Astrocyte (in vitro differentiated cells and primary cell): ENCODE data around the gene SYT2. TPM values are rescaled to one million over a fixed set of nuclear protein-coding genes. Genes with fewer than 3 reads are reported as not detected.

Source experiments
- DNase-seq: peaks from one replicate; pipeline ENCODE4 v3.0.0-alpha.2; 2010; ENCODE audit warnings: low read depth
- FAIRE-seq: peaks from 2 replicates; lab custom pipeline; 2011; peaks lifted over from hg19 to GRCh38; lab: Jason Lieb, UNC
- H2AFZ ChIP-seq: 2 replicates; pipeline ENCODE4 v1.6.0; 2012; ENCODE audit warnings: low read depth, low read length, inconsistent platforms
- H3K27ac ChIP-seq: 2 replicates; pipeline ENCODE4 v1.5.1; 2011; ENCODE audit warnings: low read depth, low read length, inconsistent platforms
- H3K27me3 ChIP-seq: 2 replicates; pipeline ENCODE4 v1.6.0; 2011; ENCODE audit warnings: low read length, inconsistent platforms; ENCODE audit not compliant: insufficient read depth
- H3K36me3 ChIP-seq: 2 replicates; pipeline ENCODE4 v1.5.1; 2011; ENCODE audit warnings: low read length, inconsistent platforms; ENCODE audit not compliant: insufficient read depth
- H3K4me1 ChIP-seq: 2 replicates; pipeline ENCODE4 v1.5.1; 2011; ENCODE audit warnings: low read length, inconsistent platforms; ENCODE audit not compliant: insufficient read depth
- H3K4me2 ChIP-seq: 2 replicates; pipeline ENCODE4 v1.6.0; 2012; ENCODE audit warnings: low read length, inconsistent platforms
- H3K4me3 ChIP-seq: 2 replicates; pipeline ENCODE4 v1.5.1; 2011; ENCODE audit warnings: low read depth, mild to moderate bottlenecking, low read length, inconsistent platforms; ENCODE audit not compliant: insufficient read depth
- H3K79me2 ChIP-seq: 2 replicates; pipeline ENCODE4 v1.6.0; 2012; ENCODE audit warnings: mild to moderate bottlenecking, low read length, inconsistent platforms; ENCODE audit not compliant: insufficient read depth
- H3K9ac ChIP-seq: 2 replicates; pipeline ENCODE4 v1.6.0; 2012; ENCODE audit warnings: mild to moderate bottlenecking, low read length, inconsistent platforms
- H3K9me3 ChIP-seq: 2 replicates; pipeline ENCODE4 v1.5.1; 2012; ENCODE audit warnings: low read depth, mild to moderate bottlenecking, low read length, inconsistent platforms; ENCODE audit not compliant: insufficient read depth
- H4K20me1 ChIP-seq: 2 replicates; pipeline ENCODE4 v1.6.0; 2012; ENCODE audit warnings: low read length, inconsistent platforms; ENCODE audit not compliant: insufficient read depth
- H3K27ac Mint-ChIP-seq: one replicate; pipeline ENCODE4 v1.8.0; 2021; ENCODE audit warnings: mild to moderate bottlenecking, mixed read lengths; ENCODE audit not compliant: unreplicated experiment
- H3K27me3 Mint-ChIP-seq: one replicate; pipeline ENCODE4 v1.8.0; 2021; ENCODE audit warnings: low read depth, mixed read lengths; ENCODE audit not compliant: unreplicated experiment
- H3K36me3 Mint-ChIP-seq: one replicate; pipeline ENCODE4 v1.8.0; 2021; ENCODE audit warnings: low read depth, mixed read lengths; ENCODE audit not compliant: unreplicated experiment
- H3K4me1 Mint-ChIP-seq: one replicate; pipeline ENCODE4 v1.8.0; 2021; ENCODE audit warnings: low read depth, mixed read lengths; ENCODE audit not compliant: unreplicated experiment
- H3K4me3 Mint-ChIP-seq: one replicate; pipeline ENCODE4 v1.8.0; 2021; ENCODE audit warnings: mild to moderate bottlenecking, moderate library complexity, mixed read lengths; ENCODE audit not compliant: unreplicated experiment
- H3K9me3 Mint-ChIP-seq: one replicate; pipeline ENCODE4 v1.8.0; 2021; ENCODE audit warnings: mild to moderate bottlenecking, mixed read lengths; ENCODE audit not compliant: unreplicated experiment
- CTCF ChIP-seq: IDR thresholded peaks from 2 replicates; pipeline ENCODE4 v1.5.1; 2011; ENCODE audit warnings: low read depth, mild to moderate bottlenecking, inconsistent platforms, low read length, moderate library complexity; ENCODE audit not compliant: insufficient read depth
- EZH2 ChIP-seq: IDR thresholded peaks from 2 replicates; pipeline ENCODE4 v1.6.1; 2012; ENCODE audit warnings: mild to moderate bottlenecking, low read length, inconsistent platforms; ENCODE audit not compliant: insufficient read depth
- total RNA-seq: library from RNA; stranded (reverse); gene quantifications from 2 replicates; pipeline ENCODE4 v1.2.1, GENCODE V29; 2021

The SYT2 gene
- total RNA-seq, 1 donor from 2014 or later: 0.27 TPM

GRCh38 chr1:202579806-202580205, 130.4 kb downstream of the SYT2 start:
- Mint-ChIP-seq H3K27me3 (peaks cover under 1% of the 10 kb centered on the region), H3K36me3 (peaks cover 14% of the 10 kb centered on the region), H3K27ac (no peak overlapping the region), H3K4me1 (peaks cover 26% of the 10 kb centered on the region), H3K4me3 (no peak overlapping the region), H3K9me3 (peaks cover 2% of the 10 kb centered on the region)
- Histone ChIP-seq H4K20me1 (no peaks in the 10 kb centered on the region), H3K4me3 (no peak overlapping the region), H3K79me2 (no peaks in the 10 kb centered on the region), H3K27me3 (no peaks in the 10 kb centered on the region), H3K4me1 (peaks cover 48% of the 10 kb centered on the region), H3K9me3 (no peaks in the 10 kb centered on the region), H3K4me2 (peak overlapping the region; percentile 57), H3K9ac (peak overlapping the region; percentile 53), H3K36me3 (no peaks in the 10 kb centered on the region), H2AFZ (no peak overlapping the region), H3K27ac (peak overlapping the region; percentile 78)
- FAIRE-seq: no peak
- TF ChIP-seq CTCF (no peak), EZH2 (no peak)
- peak; percentile 95 for DNase-seq

GRCh38 chr1:202578565-202578964, 131.7 kb downstream of the SYT2 start:
- peak; percentile 52 for DNase-seq
- H3K4me2 ChIP-seq: peak overlapping the region; percentile 45

More at GRCh38 chr1:202578565-202578964, 131.7 kb downstream of the SYT2 start:
- Mint-ChIP-seq H3K27me3 (peaks cover 3% of the 10 kb centered on the region), H3K9me3 (peaks cover 2% of the 10 kb centered on the region), H3K36me3 (peaks cover 9% of the 10 kb centered on the region), H3K4me3 (no peak overlapping the region), H3K4me1 (peaks cover 26% of the 10 kb centered on the region), H3K27ac (no peak overlapping the region)
- no peak overlapping the region for H3K9ac ChIP-seq
- peak overlapping the region; percentile 21 for H3K27ac ChIP-seq
- H3K4me1 ChIP-seq: peaks cover 48% of the 10 kb centered on the region
- H3K79me2 ChIP-seq: no peaks in the 10 kb centered on the region
- H3K27me3 ChIP-seq: no peaks in the 10 kb centered on the region
- H3K36me3 ChIP-seq: no peaks in the 10 kb centered on the region
- H4K20me1 ChIP-seq: no peaks in the 10 kb centered on the region
- FAIRE-seq: no peak
- no peaks in the 10 kb centered on the region for H3K9me3 ChIP-seq
- no peak overlapping the region for H3K4me3 ChIP-seq
- no peak overlapping the region for H2AFZ ChIP-seq
- no peak for TF ChIP-seq CTCF
- TF ChIP-seq EZH2: no peak
